Measurements from ENCODE around the gene TMEM120A. TPM values are rescaled to one million over a fixed set of nuclear protein-coding genes. Genes with fewer than 3 reads are reported as not detected.

TMEM120A gene
- total RNA-seq, 1 donor from 2014 or later, result 33.4 TPM

DNA sequence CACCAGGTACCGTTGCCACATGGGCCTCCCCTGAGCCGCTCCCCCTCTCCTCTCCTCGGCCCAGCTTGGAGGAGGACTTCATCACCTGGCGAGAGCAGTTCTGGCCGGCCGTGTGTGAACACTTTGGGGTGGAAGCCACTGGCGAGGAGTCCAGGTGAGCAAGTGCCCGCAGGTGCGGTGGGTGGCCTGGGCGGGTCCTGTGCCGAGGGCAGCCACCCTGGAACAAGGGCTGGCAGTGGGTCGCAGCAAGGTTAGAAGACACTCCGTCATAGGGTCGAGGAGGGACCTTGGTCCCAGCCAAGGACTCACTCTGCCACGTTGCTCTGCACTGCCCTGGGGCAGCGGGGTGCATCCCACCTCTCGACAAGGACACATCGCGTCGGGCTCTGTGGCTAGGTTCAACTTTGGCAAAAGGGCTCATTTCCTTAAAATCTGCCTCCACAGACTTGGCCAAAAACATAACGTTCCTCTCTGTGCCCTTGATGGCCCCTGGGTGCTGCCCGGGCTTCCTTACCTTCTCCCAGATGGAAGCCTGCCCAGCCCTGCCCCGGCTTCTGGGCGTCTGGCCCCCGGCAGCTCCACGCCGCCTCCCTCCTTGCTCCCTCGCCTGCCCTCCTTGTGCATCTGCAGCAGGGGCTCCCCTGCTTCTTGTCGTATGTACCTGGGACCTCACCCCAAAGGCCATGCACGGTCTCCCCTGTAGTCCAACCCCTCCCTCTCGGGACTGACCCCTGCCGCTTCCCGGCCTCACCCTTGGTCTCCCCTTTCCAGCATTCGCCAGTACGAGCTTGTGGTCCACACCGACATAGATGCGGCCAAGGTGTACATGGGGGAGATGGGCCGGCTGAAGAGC lies 12.7 kb downstream of the TMEM120A start:
- Mint-ChIP-seq H3K27me3 (ENCODE audit: low read depth) (no peaks in the 10 kb centered on the region), H3K9me3 (no peaks in the 10 kb centered on the region), H3K27ac (ENCODE audit: unreplicated experiment) (no peak overlapping the region), H3K4me1 (peaks cover 4% of the 10 kb centered on the region), H3K36me3 (ENCODE audit: low read depth) (peaks cover 4% of the 10 kb centered on the region), H3K4me3 (no peak overlapping the region)
- DNase-seq (ENCODE audit: low read depth, low spot score), result no peak
- TF ChIP-seq, protein P1, sequence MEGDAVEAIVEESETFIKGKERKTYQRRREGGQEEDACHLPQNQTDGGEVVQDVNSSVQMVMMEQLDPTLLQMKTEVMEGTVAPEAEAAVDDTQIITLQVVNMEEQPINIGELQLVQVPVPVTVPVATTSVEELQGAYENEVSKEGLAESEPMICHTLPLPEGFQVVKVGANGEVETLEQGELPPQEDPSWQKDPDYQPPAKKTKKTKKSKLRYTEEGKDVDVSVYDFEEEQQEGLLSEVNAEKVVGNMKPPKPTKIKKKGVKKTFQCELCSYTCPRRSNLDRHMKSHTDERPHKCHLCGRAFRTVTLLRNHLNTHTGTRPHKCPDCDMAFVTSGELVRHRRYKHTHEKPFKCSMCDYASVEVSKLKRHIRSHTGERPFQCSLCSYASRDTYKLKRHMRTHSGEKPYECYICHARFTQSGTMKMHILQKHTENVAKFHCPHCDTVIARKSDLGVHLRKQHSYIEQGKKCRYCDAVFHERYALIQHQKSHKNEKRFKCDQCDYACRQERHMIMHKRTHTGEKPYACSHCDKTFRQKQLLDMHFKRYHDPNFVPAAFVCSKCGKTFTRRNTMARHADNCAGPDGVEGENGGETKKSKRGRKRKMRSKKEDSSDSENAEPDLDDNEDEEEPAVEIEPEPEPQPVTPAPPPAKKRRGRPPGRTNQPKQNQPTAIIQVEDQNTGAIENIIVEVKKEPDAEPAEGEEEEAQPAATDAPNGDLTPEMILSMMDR (conservative IDR thresholded peaks at IDR 0.05), result no peak

DNA sequence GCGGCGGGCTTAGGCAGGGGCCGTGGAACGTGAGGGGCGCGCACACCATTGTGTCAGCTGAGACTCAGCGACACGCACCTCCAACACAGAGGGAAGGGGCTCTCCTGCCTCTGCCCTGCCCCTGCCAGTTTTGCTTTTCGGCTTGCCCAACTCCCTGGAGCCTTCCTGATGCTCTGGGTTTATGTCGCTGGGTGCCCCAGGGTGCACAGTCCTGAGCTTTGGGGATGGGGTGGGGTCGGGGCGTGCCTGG lies 13.3 kb downstream of the TMEM120A start:
- H3K36me3 Mint-ChIP-seq (ENCODE audit: low read depth), result peaks cover 3% of the 10 kb centered on the region
- TF ChIP-seq, protein P1 (conservative IDR thresholded peaks at IDR 0.05), result no peak
- H3K27ac Mint-ChIP-seq (ENCODE audit: unreplicated experiment), result no peak overlapping the region
- no peaks in the 10 kb centered on the region for H3K9me3 Mint-ChIP-seq
- H3K27me3 Mint-ChIP-seq (ENCODE audit: low read depth), result no peaks in the 10 kb centered on the region
- H3K4me1 Mint-ChIP-seq, result peaks cover 4% of the 10 kb centered on the region
- DNase-seq (ENCODE audit: low read depth, low spot score), result no peak
- H3K4me3 Mint-ChIP-seq, result no peak overlapping the region

DNA sequence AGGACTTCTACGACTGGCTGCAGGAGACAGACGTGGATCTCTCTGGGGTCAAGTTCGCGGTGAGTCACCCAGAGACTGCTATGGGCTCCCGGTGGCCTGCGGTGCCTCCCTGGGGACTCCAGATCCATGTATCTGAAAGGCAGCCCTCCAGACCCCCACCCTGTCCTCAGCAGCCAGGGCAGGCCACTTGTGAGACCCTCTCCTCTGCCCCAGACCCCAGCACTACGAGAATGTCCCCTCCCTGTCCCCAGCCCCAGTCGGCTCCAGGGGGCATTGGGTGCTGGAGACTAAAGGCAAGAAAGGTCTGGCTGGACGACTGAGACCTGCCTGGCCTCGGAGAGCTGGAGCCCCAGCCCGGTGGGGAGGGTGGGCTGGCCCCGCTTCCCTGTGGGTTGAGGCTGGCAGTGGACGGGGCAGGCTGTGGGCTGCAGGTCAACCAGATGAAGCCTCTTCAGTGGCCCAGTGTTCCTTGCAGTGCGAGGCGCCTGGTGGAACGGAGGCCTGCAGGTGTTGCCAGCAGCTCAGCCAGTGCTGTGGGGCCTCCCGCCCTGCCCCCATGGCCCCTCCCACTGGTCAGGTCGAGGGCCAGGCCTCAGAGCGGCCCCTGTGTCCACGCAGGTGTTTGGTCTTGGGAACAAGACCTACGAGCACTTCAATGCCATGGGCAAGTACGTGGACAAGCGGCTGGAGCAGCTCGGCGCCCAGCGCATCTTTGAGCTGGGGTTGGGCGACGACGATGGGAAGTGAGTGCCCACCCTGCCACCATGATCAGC lies 13.8 kb downstream of the TMEM120A start:
- H3K27me3 Mint-ChIP-seq (ENCODE audit: low read depth), result no peaks in the 10 kb centered on the region
- H3K9me3 Mint-ChIP-seq, result no peaks in the 10 kb centered on the region
- H3K36me3 Mint-ChIP-seq (ENCODE audit: low read depth), result peaks cover 3% of the 10 kb centered on the region
- no peak overlapping the region for H3K4me3 Mint-ChIP-seq
- peak overlapping the region; percentile 35 for H3K27ac Mint-ChIP-seq (ENCODE audit: unreplicated experiment)
- TF ChIP-seq, protein P1 (conservative IDR thresholded peaks at IDR 0.05), result no peak
- H3K4me1 Mint-ChIP-seq, result peaks cover 4% of the 10 kb centered on the region
- DNase-seq (ENCODE audit: low read depth, low spot score), result no peak

DNA sequence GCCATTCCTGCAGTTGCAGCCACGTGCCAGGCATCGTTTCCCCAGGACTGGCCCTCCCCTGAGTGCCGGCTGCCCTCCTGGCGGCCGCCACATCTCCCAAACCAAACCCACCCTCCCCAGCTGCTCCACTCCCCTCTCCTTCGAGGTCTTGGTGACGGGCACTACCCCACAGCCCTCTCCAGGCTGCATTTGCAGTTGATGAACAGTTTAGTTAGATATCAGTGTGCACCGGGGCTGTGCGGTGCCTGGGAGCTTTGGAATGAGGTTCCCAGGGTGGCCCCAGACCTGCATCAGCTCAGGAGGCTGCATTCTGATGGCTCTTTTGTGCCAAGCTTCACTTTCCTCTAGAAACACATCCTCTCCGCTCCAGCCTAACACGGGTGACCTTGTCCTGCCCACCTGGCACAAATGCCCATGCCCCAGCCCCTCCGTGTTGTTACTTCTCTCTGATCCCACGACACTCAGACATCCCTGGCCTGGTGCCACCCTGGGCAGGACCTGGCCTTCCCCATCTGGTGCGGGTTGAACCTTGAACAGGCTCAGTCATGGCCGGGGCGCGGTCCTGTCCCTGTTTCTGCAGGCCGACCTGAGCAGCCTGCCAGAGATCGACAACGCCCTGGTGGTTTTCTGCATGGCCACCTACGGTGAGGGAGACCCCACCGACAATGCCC lies 14.5 kb downstream of the TMEM120A start:
- H3K4me3 Mint-ChIP-seq, result no peak overlapping the region
- peak overlapping the region; percentile 35 for H3K27ac Mint-ChIP-seq (ENCODE audit: unreplicated experiment)
- H3K4me1 Mint-ChIP-seq, result peaks cover 4% of the 10 kb centered on the region
- no peaks in the 10 kb centered on the region for H3K27me3 Mint-ChIP-seq (ENCODE audit: low read depth)
- DNase-seq (ENCODE audit: low read depth, low spot score), result no peak
- TF ChIP-seq, protein P1 (conservative IDR thresholded peaks at IDR 0.05), result no peak
- H3K36me3 Mint-ChIP-seq (ENCODE audit: low read depth), result peaks cover 3% of the 10 kb centered on the region
- H3K9me3 Mint-ChIP-seq, result no peaks in the 10 kb centered on the region

- H3K4me3 Mint-ChIP-seq, result no peak overlapping the region
- H3K27ac Mint-ChIP-seq (ENCODE audit: unreplicated experiment), result no peak overlapping the region
These were observed 16.7 kb downstream of the TMEM120A start for GRCh38 chr7:75977743-75978142.

More at GRCh38 chr7:75977743-75978142, 16.7 kb downstream of the TMEM120A start:
- no peak for DNase-seq (ENCODE audit: low read depth, low spot score)
- TF ChIP-seq, protein P1 (conservative IDR thresholded peaks at IDR 0.05), result no peak
- Mint-ChIP-seq H3K36me3 (ENCODE audit: low read depth) (peaks cover 12% of the 10 kb centered on the region), H3K27me3 (ENCODE audit: low read depth) (no peaks in the 10 kb centered on the region), H3K9me3 (no peaks in the 10 kb centered on the region), H3K4me1 (peaks cover 9% of the 10 kb centered on the region)
